H9 (cell line): ENCODE data around the gene MON2. TPM values are rescaled to one million over a fixed set of nuclear protein-coding genes. Genes with fewer than 3 reads are reported as not detected.

Experiments used
- DNase-seq: peaks from one replicate; pipeline ENCODE4 v3.0.0-alpha.2; 2017
- H2AFZ ChIP-seq: one replicate; pipeline ENCODE4 v1.6.1; 2013; ENCODE audit warnings: mild to moderate bottlenecking, low read length, control low read depth, moderate library complexity
- H2AK5ac ChIP-seq: 2 replicates; pipeline ENCODE4 v1.6.1; 2013; ENCODE audit warnings: low read length, control low read depth, mixed read lengths; ENCODE audit not compliant: insufficient read length
- H2BK120ac ChIP-seq: one replicate; pipeline ENCODE4 v1.6.1; 2013; ENCODE audit warnings: low read depth, mild to moderate bottlenecking, low read length, control low read depth, inconsistent platforms; ENCODE audit not compliant: poor library complexity, severe bottlenecking
- H2BK12ac ChIP-seq: 2 replicates; pipeline ENCODE4 v1.6.1; 2013; ENCODE audit warnings: low read length, control low read depth, mixed read lengths, low read depth; ENCODE audit not compliant: insufficient read length
- H2BK15ac ChIP-seq: 2 replicates; pipeline ENCODE4 v1.6.1; 2013; ENCODE audit warnings: low read depth, low read length, control low read depth
- H2BK20ac ChIP-seq: one replicate; pipeline ENCODE4 v1.6.1; 2013; ENCODE audit warnings: low read depth, mild to moderate bottlenecking, low read length, control low read depth, inconsistent platforms; ENCODE audit not compliant: poor library complexity, severe bottlenecking
- H2BK5ac ChIP-seq: 2 replicates; pipeline ENCODE4 v1.6.1; 2013; ENCODE audit warnings: low read length, control low read depth, mixed read lengths; ENCODE audit not compliant: insufficient read length
- H3K14ac ChIP-seq: 2 replicates; pipeline ENCODE4 v1.6.1; 2013; ENCODE audit warnings: low read length, control low read depth; ENCODE audit not compliant: insufficient read depth
- H3K18ac ChIP-seq: 2 replicates; pipeline ENCODE4 v1.6.1; 2013; ENCODE audit warnings: low read depth, mild to moderate bottlenecking, mixed read lengths, low read length, control low read depth; ENCODE audit not compliant: insufficient read length
- H3K23ac ChIP-seq: 2 replicates; pipeline ENCODE4 v1.6.1; 2013; ENCODE audit warnings: low read length, control low read depth, mixed read lengths, low read depth; ENCODE audit not compliant: insufficient read length
- H3K23me2 ChIP-seq: 2 replicates; pipeline ENCODE4 v1.6.1; 2013; ENCODE audit warnings: low read depth, mild to moderate bottlenecking, mixed read lengths, low read length, control low read depth; ENCODE audit not compliant: insufficient read length, poor library complexity, severe bottlenecking
- H3K27ac ChIP-seq: 2 replicates; pipeline ENCODE4 v1.5.1; 2013; ENCODE audit warnings: low read length, control low read depth, mixed read lengths, low read depth; ENCODE audit not compliant: insufficient read length
- H3K27me3 ChIP-seq: 2 replicates; pipeline ENCODE4 v1.6.1; 2013; ENCODE audit warnings: low read length, control low read depth, inconsistent platforms; ENCODE audit not compliant: insufficient read depth
- H3K4ac ChIP-seq: 2 replicates; pipeline ENCODE4 v1.6.1; 2013; ENCODE audit warnings: low read depth, mild to moderate bottlenecking, control low read depth, inconsistent platforms, low read length, moderate library complexity
- H3K4me1 ChIP-seq: 2 replicates; pipeline ENCODE4 v1.6.1; 2013; ENCODE audit warnings: low read length, control low read depth, inconsistent platforms; ENCODE audit not compliant: insufficient read depth
- H3K4me2 ChIP-seq: 2 replicates; pipeline ENCODE4 v1.6.1; 2013; ENCODE audit warnings: low read length, control low read depth, mixed read lengths; ENCODE audit not compliant: insufficient read length, insufficient read depth
- H3K56ac ChIP-seq: 2 replicates; pipeline ENCODE4 v1.6.1; 2013; ENCODE audit warnings: low read depth, mild to moderate bottlenecking, mixed read lengths, low read length, control low read depth; ENCODE audit not compliant: insufficient read length
- H3K79me1 ChIP-seq: 2 replicates; pipeline ENCODE4 v1.6.1; 2013; ENCODE audit warnings: low read depth, mild to moderate bottlenecking, moderate library complexity, low read length, control low read depth, inconsistent platforms; ENCODE audit not compliant: insufficient read depth, poor library complexity, severe bottlenecking
- H3K79me2 ChIP-seq: 2 replicates; pipeline ENCODE4 v1.6.1; 2013; ENCODE audit warnings: low read length, control low read depth, inconsistent platforms; ENCODE audit not compliant: insufficient read depth
- H3K9ac ChIP-seq: 2 replicates; pipeline ENCODE4 v1.6.1; 2013; ENCODE audit warnings: low read length, control low read depth, mixed read lengths; ENCODE audit not compliant: insufficient read length; ENCODE audit errors: extremely low read depth
- H3K9me3 ChIP-seq: one replicate; pipeline ENCODE4 v1.6.1; 2013; ENCODE audit warnings: low read depth, low read length, inconsistent platforms; ENCODE audit not compliant: control insufficient read depth
- H3T11ph ChIP-seq: one replicate; pipeline ENCODE4 v1.6.1; 2013; ENCODE audit warnings: mild to moderate bottlenecking, low read length, control low read depth, inconsistent platforms
- H4K20me1 ChIP-seq: one replicate; pipeline ENCODE4 v1.6.1; 2013; ENCODE audit not compliant: control insufficient read depth, insufficient read length, insufficient read depth
- H4K5ac ChIP-seq: 2 replicates; pipeline ENCODE4 v1.6.1; 2013; ENCODE audit warnings: low read depth, mild to moderate bottlenecking, mixed read lengths, low read length, control low read depth; ENCODE audit not compliant: insufficient read length
- H4K8ac ChIP-seq: replicated peaks from 2 replicates; pipeline ENCODE4 v1.6.1; 2013; ENCODE audit warnings: low read length, control low read depth, mixed read lengths, low read depth; ENCODE audit not compliant: insufficient read length
- H4K91ac ChIP-seq: 2 replicates; pipeline ENCODE4 v1.6.1; 2013; ENCODE audit warnings: low read depth, mild to moderate bottlenecking, moderate library complexity, mixed read lengths, low read length, control low read depth; ENCODE audit not compliant: insufficient read length
- H3K27ac Mint-ChIP-seq, 3 experiments: 2 replicates in 2 of 3; 3 replicates in 1 of 3; pipeline ENCODE4 v1.8.0; 2020 to 2021; ENCODE audit warnings: mixed read lengths in 3 of 3, mild to moderate bottlenecking in 1 of 3, moderate library complexity in 1 of 3
- H3K27me3 Mint-ChIP-seq: 2 replicates; pipeline ENCODE4 v1.8.0; 2021; ENCODE audit warnings: low read depth, mild to moderate bottlenecking, moderate library complexity, mixed read lengths
- H3K36me3 Mint-ChIP-seq, 3 experiments: 2 replicates in 2 of 3; 3 replicates in 1 of 3; pipeline ENCODE4 v1.8.0; 2020 to 2021; ENCODE audit warnings: low read depth in 3 of 3, mixed read lengths in 3 of 3; ENCODE audit not compliant: insufficient read depth in 1 of 3
- H3K4me1 Mint-ChIP-seq, 2 experiments: 2 replicates each; pipeline ENCODE4 v1.8.0; 2020; ENCODE audit warnings: mixed read lengths in 2 of 2
- H3K4me3 Mint-ChIP-seq, 2 experiments: 2 replicates in 1 of 2; 3 replicates in 1 of 2; pipeline ENCODE4 v1.8.0; 2020 to 2021; ENCODE audit warnings: mild to moderate bottlenecking in 2 of 2, mixed read lengths in 2 of 2, moderate library complexity in 1 of 2
- H3K9me3 Mint-ChIP-seq, 2 experiments: 2 replicates in 1 of 2; 3 replicates in 1 of 2; pipeline ENCODE4 v1.8.0; 2020; ENCODE audit warnings: mild to moderate bottlenecking in 2 of 2, mixed read lengths in 2 of 2, moderate library complexity in 1 of 2
- WGBS: extraction: QIAGEN DNeasy Blood & Tissue Kit; methylation state at CpG from one replicate; pipeline ENCODE4 v1.1.7; 2013; ENCODE audit warnings: missing lambda C conversion rate, low lambda C conversion rate, mixed read lengths; ENCODE audit not compliant: insufficient read length; ENCODE audit errors: extremely low coverage; 5-methylcytosine and 5-hydroxymethylcytosine counted together
- total RNA-seq: library from RNA; stranded (reverse); gene quantifications from 2 replicates; pipeline ENCODE4 v1.2.1, GENCODE V29; 2021
- TF ChIP-seq, protein P1 (sequence below): fragments of 200-600 bp; sonication (generic); conservative IDR thresholded peaks from 3 replicates; pipeline ENCODE4 v1.8.0; 2021; ENCODE audit warnings: antibody characterized with exemption, mild to moderate bottlenecking

MON2 gene
- total RNA-seq, 1 experiment from 2014 or later, result 21.9 TPM

DNA sequence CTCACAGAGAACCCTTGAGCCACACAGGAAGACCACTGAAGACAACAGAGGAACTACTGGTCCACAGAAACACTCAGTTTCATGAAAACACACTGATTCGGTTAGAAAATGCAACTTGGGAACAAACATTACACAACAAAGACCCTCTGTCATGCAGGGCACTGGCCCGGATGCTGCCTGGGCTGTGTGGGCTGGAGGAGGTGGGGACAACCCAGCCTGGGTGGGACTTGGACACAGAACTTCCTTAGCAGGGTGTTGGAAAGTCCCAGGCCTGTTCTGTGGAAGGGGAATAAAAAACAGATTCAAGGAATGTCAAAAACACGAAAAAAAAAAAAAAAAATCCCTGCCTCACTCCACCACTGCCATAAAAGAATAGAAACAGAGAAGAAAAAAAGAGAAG lies 181.0 kb downstream of the MON2 start:
- Histone ChIP-seq H3K18ac (no peak overlapping the region), H4K20me1 (no peaks in the 10 kb centered on the region), H4K91ac (no peak overlapping the region), H2AFZ (no peak overlapping the region), H3K79me1 (no peaks in the 10 kb centered on the region), H3K23ac (no peak overlapping the region), H3K4ac (no peak overlapping the region), H3K4me2 (no peak overlapping the region), H3K27ac (no peak overlapping the region), H3T11ph (no peak overlapping the region), H3K27me3 (no peaks in the 10 kb centered on the region; the same call in 1 of the 2 replicates), H2BK20ac (no peak overlapping the region), H2AK5ac (no peak overlapping the region), H3K14ac (peak overlapping the region; percentile 56; the same call in 1 of the 2 replicates), H4K5ac (no peak overlapping the region), H2BK15ac (no peak overlapping the region), H3K23me2 (no peaks in the 10 kb centered on the region), H3K79me2 (no peaks in the 10 kb centered on the region), H3K4me1 (peaks cover 10% of the 10 kb centered on the region; the same call in 1 of the 2 replicates), H2BK120ac (no peak overlapping the region), H3K56ac (no peak overlapping the region), H4K8ac (no peak overlapping the region), H2BK12ac (no peak overlapping the region), H3K9me3 (no peaks in the 10 kb centered on the region), H3K9ac (no peak overlapping the region), H2BK5ac (no peak overlapping the region)
- Mint-ChIP-seq H3K27ac (no peak overlapping the region; a peak in 2 of 7 replicates), H3K4me3 (peak overlapping the region in 1 of 2 experiments; percentile 29; a peak in 1 of 5 replicates), H3K4me1 (peaks cover 46% of the 10 kb centered on the region in 2 experiments), H3K36me3 (peaks cover 5 to 30% (median 26%) of the 10 kb centered on the region in 3 experiments; a peak in 6 of 7 replicates), H3K27me3 (peaks cover 72% of the 10 kb centered on the region), H3K9me3 (peaks cover 2 to 3% of the 10 kb centered on the region in 2 experiments; a peak in 2 of 5 replicates)
- no peak for DNase-seq
- TF ChIP-seq, protein P1, sequence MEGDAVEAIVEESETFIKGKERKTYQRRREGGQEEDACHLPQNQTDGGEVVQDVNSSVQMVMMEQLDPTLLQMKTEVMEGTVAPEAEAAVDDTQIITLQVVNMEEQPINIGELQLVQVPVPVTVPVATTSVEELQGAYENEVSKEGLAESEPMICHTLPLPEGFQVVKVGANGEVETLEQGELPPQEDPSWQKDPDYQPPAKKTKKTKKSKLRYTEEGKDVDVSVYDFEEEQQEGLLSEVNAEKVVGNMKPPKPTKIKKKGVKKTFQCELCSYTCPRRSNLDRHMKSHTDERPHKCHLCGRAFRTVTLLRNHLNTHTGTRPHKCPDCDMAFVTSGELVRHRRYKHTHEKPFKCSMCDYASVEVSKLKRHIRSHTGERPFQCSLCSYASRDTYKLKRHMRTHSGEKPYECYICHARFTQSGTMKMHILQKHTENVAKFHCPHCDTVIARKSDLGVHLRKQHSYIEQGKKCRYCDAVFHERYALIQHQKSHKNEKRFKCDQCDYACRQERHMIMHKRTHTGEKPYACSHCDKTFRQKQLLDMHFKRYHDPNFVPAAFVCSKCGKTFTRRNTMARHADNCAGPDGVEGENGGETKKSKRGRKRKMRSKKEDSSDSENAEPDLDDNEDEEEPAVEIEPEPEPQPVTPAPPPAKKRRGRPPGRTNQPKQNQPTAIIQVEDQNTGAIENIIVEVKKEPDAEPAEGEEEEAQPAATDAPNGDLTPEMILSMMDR, result no peak
- WGBS, result no CpG with 5 or more reads among the region's 3 CpGs
